A673 (cell line): ENCODE measurements around the gene CCDC136. TPM values are rescaled to one million over a fixed set of nuclear protein-coding genes. Genes with fewer than 3 reads are reported as not detected.
A peak's percentile ranks its signal among the peaks of the same experiment; 100 is the strongest.

Experiments
- BruUV-seq: library from RNA; stranded (reverse); fragments of 400-500 nt; replicated peaks from 2 replicates; lab custom pipeline; 2021; lab: Mats Ljungman, UMichigan
- CTCF ChIA-PET: fragments of 300-600 bp; sonication (Branson Sonifier 250); formaldehyde crosslinking; loops from one replicate; lab custom pipeline; 2022; ENCODE audit warnings: antibody characterized with exemption; lab: Charles Lee
- POLR2A ChIA-PET: fragments of 300-600 bp; sonication (Branson Sonifier 250); formaldehyde crosslinking; loops from one replicate; lab custom pipeline; 2022; ENCODE audit warnings: antibody characterized with exemption; ENCODE audit not compliant: low non-redundant PET; lab: Charles Lee
- DNase-seq: peaks from one replicate; pipeline ENCODE4 v3.0.0-alpha.2; 2015; ENCODE audit warnings: low spot score
- H3K27ac ChIP-seq: fragments of 200-600 bp; sonication (generic); 2 replicates; pipeline ENCODE4 v1.5.1; 2016; ENCODE audit warnings: mixed run types, low read depth, mild to moderate bottlenecking, mixed read lengths, antibody characterized with exemption, low read length; ENCODE audit not compliant: poor library complexity, severe bottlenecking
- H3K27me3 ChIP-seq: fragments of 200-600 bp; sonication (generic); replicated peaks from 2 replicates; pipeline ENCODE4 v1.6.1; 2017; ENCODE audit warnings: mixed run types, low read depth, mild to moderate bottlenecking, mixed read lengths, antibody characterized with exemption, low read length; ENCODE audit not compliant: insufficient read depth, poor library complexity
- H3K36me3 ChIP-seq: fragments of 200-600 bp; sonication (generic); 2 replicates; pipeline ENCODE4 v1.6.1; 2016; ENCODE audit warnings: mixed run types, mild to moderate bottlenecking, mixed read lengths, antibody characterized with exemption, low read length; ENCODE audit not compliant: insufficient read depth, poor library complexity, severe bottlenecking
- H3K4me1 ChIP-seq: fragments of 200-600 bp; sonication (generic); 2 replicates; pipeline ENCODE4 v1.6.1; 2017; ENCODE audit warnings: mixed run types, mild to moderate bottlenecking, mixed read lengths, antibody characterized with exemption, low read length; ENCODE audit not compliant: insufficient read depth, poor library complexity, severe bottlenecking
- H3K4me3 ChIP-seq: fragments of 200-600 bp; sonication (generic); 2 replicates; pipeline ENCODE4 v1.5.1; 2016; ENCODE audit warnings: low read depth, mixed run types, mild to moderate bottlenecking, mixed read lengths, low read length; ENCODE audit not compliant: poor library complexity, severe bottlenecking
- H3K9me3 ChIP-seq: fragments of 200-600 bp; sonication (generic); 2 replicates; pipeline ENCODE4 v1.6.1; 2016; ENCODE audit warnings: mixed run types, low read depth, mild to moderate bottlenecking, mixed read lengths, antibody characterized with exemption, low read length; ENCODE audit not compliant: poor library complexity, severe bottlenecking
- EZH2 ChIP-seq: fragments of 200-600 bp; sonication (generic); IDR thresholded peaks from 2 replicates; pipeline ENCODE4 v1.6.1; 2017; ENCODE audit warnings: borderline replicate concordance, low read depth, mild to moderate bottlenecking, mixed read lengths, antibody characterized with exemption, low read length; ENCODE audit not compliant: poor library complexity, severe bottlenecking
- intact Hi-C: fragments of 100-400 bp; cut with micrococcal nuclease; formaldehyde crosslinking; loops from one replicate; pipeline ENCODE4 v1.10.0; 2022; ENCODE audit not compliant: unreplicated experiment
- total RNA-seq: library from RNA; stranded (reverse); gene quantifications from 2 replicates; pipeline ENCODE4 v1.2.3, GENCODE V29; 2021
- TF ChIP-seq, protein P1 (sequence below): fragments of 300-800, 200-600 bp; sonication (generic); conservative IDR thresholded peaks from 2 replicates; pipeline ENCODE4 v1.5.1; 2017; ENCODE audit warnings: low read depth, mild to moderate bottlenecking, antibody characterized with exemption, low read length, moderate library complexity, mixed read lengths

Gene CCDC136
- total RNA-seq, 1 experiment from 2014 or later = 4.4 TPM

DNA sequence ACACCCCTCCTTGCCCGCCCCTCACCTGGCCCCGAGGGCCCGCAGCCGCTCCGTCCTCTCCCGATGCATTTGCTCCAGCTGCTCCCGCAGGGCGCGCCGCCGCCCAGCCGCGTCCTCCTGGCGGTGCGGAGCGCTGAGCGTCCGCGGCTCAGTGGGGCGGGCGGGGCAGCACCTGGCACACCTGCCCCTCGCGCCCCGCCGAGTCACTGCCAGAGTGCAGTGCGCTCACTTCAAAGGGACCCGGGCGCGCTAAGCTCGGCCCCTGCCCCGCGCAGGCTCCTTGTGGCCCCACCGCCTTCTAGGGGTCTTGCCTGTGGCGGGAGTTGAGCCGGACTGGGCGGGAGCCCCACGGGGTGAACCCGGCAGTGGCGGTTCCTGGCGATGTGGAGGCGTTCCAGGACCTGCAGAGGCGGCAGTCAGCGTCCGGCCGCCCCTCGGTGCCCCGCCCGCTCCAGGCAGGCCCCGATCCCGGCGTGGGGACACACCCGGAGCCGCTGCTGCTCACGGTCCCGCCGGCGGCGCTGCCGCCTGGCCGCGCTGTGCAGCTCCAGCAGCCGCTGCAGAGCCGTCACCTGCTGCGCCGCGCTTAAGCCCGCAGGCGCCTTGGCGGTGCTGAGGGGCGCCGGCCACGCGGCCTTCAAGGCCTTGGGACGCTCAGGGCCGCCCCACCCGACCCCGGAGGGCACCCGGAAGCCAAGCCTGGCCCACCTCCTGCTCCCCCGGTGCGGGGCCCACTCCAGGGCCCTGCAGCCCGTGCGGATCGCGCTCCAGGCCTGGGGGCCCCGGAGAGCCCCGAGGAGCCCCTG lies 77.6 kb downstream of the CCDC136 start:
- H3K4me3 ChIP-seq = peak overlapping the region; percentile 60
- H3K36me3 ChIP-seq = no peaks in the 10 kb centered on the region
- peak; percentile 65 for DNase-seq
- no peaks in the 10 kb centered on the region for H3K4me1 ChIP-seq
- CTCF ChIA-PET = interaction anchor here (0.6 kb wide), 1 partner anchor 261 kb away, joined by 3 read pairs; no protein-coding TSS in a partner anchor
- BruUV-seq = no TSS peak
- H3K27me3 ChIP-seq = no peaks in the 10 kb centered on the region
- H3K9me3 ChIP-seq = no peaks in the 10 kb centered on the region
- TF ChIP-seq EZH2 = no peak
- TF ChIP-seq, protein P1, sequence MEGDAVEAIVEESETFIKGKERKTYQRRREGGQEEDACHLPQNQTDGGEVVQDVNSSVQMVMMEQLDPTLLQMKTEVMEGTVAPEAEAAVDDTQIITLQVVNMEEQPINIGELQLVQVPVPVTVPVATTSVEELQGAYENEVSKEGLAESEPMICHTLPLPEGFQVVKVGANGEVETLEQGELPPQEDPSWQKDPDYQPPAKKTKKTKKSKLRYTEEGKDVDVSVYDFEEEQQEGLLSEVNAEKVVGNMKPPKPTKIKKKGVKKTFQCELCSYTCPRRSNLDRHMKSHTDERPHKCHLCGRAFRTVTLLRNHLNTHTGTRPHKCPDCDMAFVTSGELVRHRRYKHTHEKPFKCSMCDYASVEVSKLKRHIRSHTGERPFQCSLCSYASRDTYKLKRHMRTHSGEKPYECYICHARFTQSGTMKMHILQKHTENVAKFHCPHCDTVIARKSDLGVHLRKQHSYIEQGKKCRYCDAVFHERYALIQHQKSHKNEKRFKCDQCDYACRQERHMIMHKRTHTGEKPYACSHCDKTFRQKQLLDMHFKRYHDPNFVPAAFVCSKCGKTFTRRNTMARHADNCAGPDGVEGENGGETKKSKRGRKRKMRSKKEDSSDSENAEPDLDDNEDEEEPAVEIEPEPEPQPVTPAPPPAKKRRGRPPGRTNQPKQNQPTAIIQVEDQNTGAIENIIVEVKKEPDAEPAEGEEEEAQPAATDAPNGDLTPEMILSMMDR = 0 out of 2 replicates have a peak, but pooled peaks have one; percentile 13
- H3K27ac ChIP-seq = peak overlapping the region; percentile 54
- POLR2A ChIA-PET = no interaction called here
- intact Hi-C loops = no loop called here

DNA sequence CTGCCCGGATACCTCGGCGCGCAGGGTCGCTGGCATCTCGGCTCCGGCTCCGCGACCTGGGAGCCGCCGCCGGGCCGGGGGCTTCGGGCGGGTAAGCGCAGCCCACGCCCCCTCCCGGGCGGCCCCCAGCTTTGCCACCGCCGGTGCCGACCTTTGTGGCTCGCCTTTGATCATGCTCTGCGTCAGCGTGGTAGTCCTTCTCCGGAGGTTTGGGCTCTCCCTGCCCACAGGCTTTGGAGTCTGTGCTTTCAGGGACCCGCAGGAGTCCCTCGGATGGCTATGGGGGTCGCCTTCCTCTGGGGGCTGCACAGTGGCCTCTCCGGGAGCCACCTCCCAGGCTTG lies 78.1 kb downstream of the CCDC136 start:
- no peak for DNase-seq
- H3K36me3 ChIP-seq = no peaks in the 10 kb centered on the region
- H3K9me3 ChIP-seq = no peaks in the 10 kb centered on the region
- intact Hi-C loops = no loop called here
- peak overlapping the region; percentile 54 for H3K27ac ChIP-seq
- H3K4me3 ChIP-seq = peak overlapping the region; percentile 60
- no TSS peak for BruUV-seq
- no peaks in the 10 kb centered on the region for H3K27me3 ChIP-seq
- no peaks in the 10 kb centered on the region for H3K4me1 ChIP-seq
- CTCF ChIA-PET = no interaction called here
- POLR2A ChIA-PET = no interaction called here
- TF ChIP-seq, protein P1 = no peak
- no peak for TF ChIP-seq EZH2

DNA sequence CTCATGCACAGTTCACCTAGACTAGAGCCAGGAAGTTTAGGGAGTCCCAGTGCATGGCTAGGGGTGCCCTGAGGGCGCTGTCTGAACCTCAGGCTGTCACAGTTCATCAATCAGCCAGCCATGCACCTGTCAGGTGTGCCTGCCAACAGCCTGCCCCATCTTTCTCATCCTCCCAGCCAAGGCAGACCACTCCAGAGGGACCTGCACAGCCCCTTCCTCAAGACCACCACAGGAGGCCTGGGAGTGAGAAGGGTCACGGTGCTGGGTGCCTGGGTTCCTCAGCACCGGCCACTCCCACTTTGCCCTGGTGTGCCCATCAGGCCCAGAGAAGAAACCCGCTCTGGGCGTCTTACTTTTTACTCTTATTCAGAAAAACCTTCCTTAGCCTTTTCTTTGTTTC lies 79.3 kb downstream of the CCDC136 start:
- H3K4me3 ChIP-seq = no peak overlapping the region
- DNase-seq = no peak
- ChIA-PET CTCF (no interaction called here), POLR2A (no interaction called here)
- no peaks in the 10 kb centered on the region for H3K4me1 ChIP-seq
- H3K36me3 ChIP-seq = no peaks in the 10 kb centered on the region
- no peak overlapping the region for H3K27ac ChIP-seq
- no peak for TF ChIP-seq EZH2
- TF ChIP-seq, protein P1 = no peak
- H3K9me3 ChIP-seq = no peaks in the 10 kb centered on the region
- no TSS peak for BruUV-seq
- no peaks in the 10 kb centered on the region for H3K27me3 ChIP-seq
- intact Hi-C loops = no loop called here

Other genes with a start within 250 kb of the CCDC136 start
- 1.8 and 2.2 TPM in 2 replicates for gene GARIN1A, start 119.7 kb upstream of the CCDC136 start, total RNA-seq
- 161 and 162 TPM in 2 replicates for gene CALU, start 52.6 kb upstream of the CCDC136 start, total RNA-seq
- not detected in 2 replicates for gene OPN1SW, start 16.2 kb upstream of the CCDC136 start, total RNA-seq
- gene FLNC, start 38.4 kb downstream of the CCDC136 start, total RNA-seq = 6.5 and 7.8 TPM in 2 replicates
- 148 and 152 TPM in 2 replicates for gene ATP6V1F, start 70.9 kb downstream of the CCDC136 start, total RNA-seq
- gene KCP, start 118.7 kb downstream of the CCDC136 start, total RNA-seq = not detected in 2 replicates
- not detected in 2 replicates for gene IRF5, start 146.0 kb downstream of the CCDC136 start, total RNA-seq